GOT3 (cell line): ENCODE measurements around the gene XCR1.
A peak's percentile ranks its signal among the peaks of the same experiment; 100 is the strongest.
"Not testable (repeated sequence)": the region's sequence is repeated elsewhere in the genome, so short reads cannot be mapped to it uniquely, and the experiment has no call there.

Source experiments
- DNase-seq: peaks from one replicate; lab custom pipeline; 2025; ENCODE audit warnings: mixed read lengths; lab: John Stamatoyannopoulos, UW

XCR1 gene

GRCh38 chr3:46003706-46004105 is 23.6 kb downstream of the XCR1 start:
- DNase-seq = not testable (repeated sequence)

GRCh38 chr3:46001178-46001577 is 26.1 kb downstream of the XCR1 start:
- no peak for DNase-seq

- DNase-seq = no peak
These were observed 29.3 kb downstream of the XCR1 start for GRCh38 chr3:45997942-45998341.

GRCh38 chr3:45997499-45997898 is 29.8 kb downstream of the XCR1 start:
- DNase-seq = not testable (repeated sequence)

- peak; percentile 79 for DNase-seq
These were observed 31.8 kb downstream of the XCR1 start, which contains the start of gene FYCO1 for GRCh38 chr3:45995236-45996192. FYCO1 (minus strand) TSS chr3:45995824; CDS start chr3:45984910, 10,914 bp downstream.

- DNase-seq = no peak
These were observed 32.7 kb downstream of the XCR1 start for GRCh38 chr3:45994419-45995235.

- no peak for DNase-seq
These were observed 33.8 kb downstream of the XCR1 start for GRCh38 chr3:45993421-45994027.

GRCh38 chr3:45992821-45993221 is 34.5 kb downstream of the XCR1 start:
- peak; percentile 19 for DNase-seq

- no peak for DNase-seq
These were observed 35.1 kb downstream of the XCR1 start for GRCh38 chr3:45992133-45992729.

- DNase-seq = no peak
These were observed 35.9 kb downstream of the XCR1 start for GRCh38 chr3:45991341-45991740.

GRCh38 chr3:45990181-45990580 is 37.1 kb downstream of the XCR1 start:
- no peak for DNase-seq

GRCh38 chr3:45988804-45989203 is 38.5 kb downstream of the XCR1 start:
- DNase-seq = no peak

GRCh38 chr3:45988362-45988761 is 38.9 kb downstream of the XCR1 start:
- DNase-seq = no peak

GRCh38 chr3:45987368-45988291 is 39.7 kb downstream of the XCR1 start:
- no peak for DNase-seq

- DNase-seq = no peak
These were observed 40.8 kb downstream of the XCR1 start for GRCh38 chr3:45986303-45986982.

- DNase-seq = no peak
These were observed 41.6 kb downstream of the XCR1 start for GRCh38 chr3:45985532-45986302.

GRCh38 chr3:45984331-45985312 is 42.7 kb downstream of the XCR1 start:
- DNase-seq = no peak

- DNase-seq = no peak
These were observed 43.5 kb downstream of the XCR1 start for GRCh38 chr3:45983770-45984169.
